HepG2 (cell line): Measurements from ENCODE around the gene SAMD14. TPM values are rescaled to one million over a fixed set of nuclear protein-coding genes. Genes with fewer than 3 reads are reported as not detected.

Experiments
- ATAC-seq: fragments of 200-7000 bp; cut with Tn5 transposase; 3 replicates; pipeline ENCODE4 v1.9.1; 2020; ENCODE audit warnings: mild to moderate bottlenecking, moderate library complexity
- BruUV-seq: library from RNA; stranded (reverse); fragments of 400-500 nt; replicated peaks from 2 replicates; lab custom pipeline; 2021; lab: Mats Ljungman, UMichigan
- CTCF ChIA-PET: fragments of 300-600 bp; formaldehyde crosslinking; extraction: SDS; loops from one replicate; lab custom pipeline; 2021; ENCODE audit warnings: low total read pairs, inconsistent platforms, low intra/inter-chr PET ratio; lab: Yijun Ruan, JAX
- POLR2A ChIA-PET: fragments of 350-600 bp; sonication (Branson Sonifier 250); formaldehyde crosslinking; loops from one replicate; lab custom pipeline; 2020; ENCODE audit warnings: antibody characterized with exemption, inconsistent platforms; lab: Yijun Ruan, JAX
- DNase-seq: peaks from one replicate; pipeline ENCODE4 v3.0.0-alpha.2; 2015; ENCODE audit warnings: low spot score
- FAIRE-seq: peaks from 3 replicates; lab custom pipeline; 2011; peaks lifted over from hg19 to GRCh38; lab: Jason Lieb, UNC
- H2AFZ ChIP-seq: one replicate; pipeline ENCODE4 v1.6.1; 2011; ENCODE audit warnings: low read length, inconsistent platforms
- H3K27ac ChIP-seq: fragments of 300-600 bp; 3 replicates; pipeline ENCODE4 v1.8.0; 2011; ENCODE audit warnings: mixed run types, mild to moderate bottlenecking, mixed read lengths, low read length, inconsistent platforms; ENCODE audit not compliant: insufficient read depth; ENCODE audit errors: extremely low read length
- H3K27me3 ChIP-seq, 2 experiments: fragments of 200-600 bp in 1 of 2; 2 replicates in 1 of 2; 3 replicates in 1 of 2; pipeline versions ENCODE4 v1.6.0 to v1.8.0; 2011; ENCODE audit warnings: low read length in 2 of 2, mild to moderate bottlenecking in 2 of 2, moderate library complexity in 2 of 2, inconsistent platforms in 1 of 2; ENCODE audit not compliant: insufficient read depth in 2 of 2, control insufficient read depth in 1 of 2
- H3K36me3 ChIP-seq, 2 experiments: fragments of 200-600 bp in 1 of 2; replicated peaks in 1 of 2; 2 replicates in 1 of 2; 3 replicates in 1 of 2; pipeline versions ENCODE4 v1.5.1 to v1.8.0; 2011; ENCODE audit warnings: low read length in 2 of 2, inconsistent platforms in 1 of 2; ENCODE audit not compliant: insufficient read depth in 2 of 2, control insufficient read depth in 1 of 2
- H3K4me1 ChIP-seq: 2 replicates; pipeline ENCODE4 v1.5.1; 2012; ENCODE audit warnings: low read length, inconsistent platforms; ENCODE audit not compliant: insufficient read depth
- H3K4me2 ChIP-seq: 2 replicates; pipeline ENCODE4 v1.6.0; 2011; ENCODE audit warnings: low read depth, low read length, inconsistent platforms
- H3K4me3 ChIP-seq, 3 experiments: fragments of 200-600 bp in 1 of 3; sonication (generic), shearing (Covaris generic) in 1 of 3; replicated peaks in 1 of 3; 2 replicates each; pipeline ENCODE4 v1.5.1; 2011 to 2016; ENCODE audit warnings: low read length in 3 of 3, inconsistent platforms in 2 of 3, low read depth in 2 of 3, mild to moderate bottlenecking in 2 of 3, control low read depth in 1 of 3, mixed read lengths in 1 of 3; ENCODE audit not compliant: insufficient read depth in 1 of 3
- H3K79me2 ChIP-seq: one replicate; pipeline ENCODE4 v1.6.1; 2011; ENCODE audit warnings: low read length, inconsistent platforms; ENCODE audit not compliant: insufficient read depth
- H3K9ac ChIP-seq: 2 replicates; pipeline ENCODE4 v1.6.0; 2011; ENCODE audit warnings: mild to moderate bottlenecking, low read depth, low read length, inconsistent platforms; ENCODE audit not compliant: insufficient read depth
- H3K9me3 ChIP-seq: 2 replicates; pipeline ENCODE4 v1.5.1; 2012; ENCODE audit warnings: mild to moderate bottlenecking, low read length
- H4K20me1 ChIP-seq: 2 replicates; pipeline ENCODE4 v1.6.0; 2011; ENCODE audit warnings: inconsistent platforms, mild to moderate bottlenecking, low read length, moderate library complexity; ENCODE audit not compliant: insufficient read depth
- ATM ChIP-seq: fragments of 450-650 bp; IDR thresholded peaks from 2 replicates; pipeline ENCODE4 v1.7.1; 2017; ENCODE audit warnings: mild to moderate bottlenecking, borderline replicate concordance
- BCL6 ChIP-seq: IDR thresholded peaks from 2 replicates; pipeline ENCODE4 v1.6.1; 2016; ENCODE audit warnings: missing genetic modification reagents, missing compliant biosample characterization
- MAFK ChIP-seq, 2 experiments: IDR thresholded peaks in 1 of 2; conservative IDR thresholded peaks in 1 of 2; 2 replicates each; pipeline ENCODE4 v1.6.1; 2011; ENCODE audit warnings: improper control_type of control experiment in 2 of 2, low read length in 2 of 2
- PCBP1 ChIP-seq: fragments of 200-400 bp; formaldehyde crosslinking; IDR thresholded peaks from 2 replicates; pipeline ENCODE4 v1.6.1; 2017; ENCODE audit warnings: mild to moderate bottlenecking, low read depth, low read length, borderline replicate concordance
- SALL1 ChIP-seq: sonication (generic); formaldehyde crosslinking; IDR thresholded peaks from 2 replicates; pipeline ENCODE4 v1.8.0; 2022; ENCODE audit warnings: mild to moderate bottlenecking, missing genetic modification reagents
- SOX5 ChIP-seq: IDR thresholded peaks from 2 replicates; pipeline ENCODE4 v1.6.1; 2016; ENCODE audit warnings: borderline replicate concordance
- SP5 ChIP-seq: IDR thresholded peaks from 2 replicates; pipeline ENCODE4 v1.6.1; 2016; ENCODE audit warnings: low read depth, borderline replicate concordance
- ZNF143 ChIP-seq: sonication (generic); formaldehyde crosslinking; IDR thresholded peaks from 2 replicates; pipeline ENCODE4 v1.4.0; 2020; ENCODE audit warnings: missing genetic modification reagents
- ZNF652 ChIP-seq: IDR thresholded peaks from 2 replicates; pipeline ENCODE4 v1.6.1; 2016; ENCODE audit warnings: low read depth, borderline replicate concordance
- ZNF83 ChIP-seq: sonication (generic); formaldehyde crosslinking; IDR thresholded peaks from 2 replicates; pipeline ENCODE4 v1.4.0; 2020; ENCODE audit warnings: missing genetic modification reagents, mild to moderate bottlenecking, borderline replicate concordance
- WGBS: methylation state at CpG from one replicate; pipeline ENCODE4 v1.1.6; 2017; ENCODE audit warnings: low lambda C conversion rate; 5-methylcytosine and 5-hydroxymethylcytosine counted together
- in situ Hi-C: cut with HindIII; loops from 2 replicates; pipeline ENCODE4 v1.10.0; 2017; ENCODE audit warnings: low pct_unique_long_range_greater_than_20kb; ENCODE audit not compliant: extremely low pct_ligation_motif_present
- intact Hi-C: fragments of 100-400 bp; cut with micrococcal nuclease; formaldehyde crosslinking; loops from one replicate; pipeline ENCODE4 v1.10.0; 2022; ENCODE audit not compliant: unreplicated experiment
- polyA plus RNA-seq, 8 experiments: library from polyadenylated mRNA; depleted of rRNA in 3 of 8; stranded (reverse) in 7 of 8; unstranded in 1 of 8; fragments of >200 nt; fragmentation: Illumina TruSeq in 4 of 8; extraction: Trizol in 4 of 8; gene quantifications; 2 replicates each; pipeline versions ENCODE4 v1.2.1 to v1.2.3, GENCODE V29; 2011 to 2016; ENCODE audit warnings: low read depth in 4 of 8, missing spikeins in 1 of 8, mixed read lengths in 1 of 8; ENCODE audit not compliant: insufficient read depth in 1 of 8
- total RNA-seq, 5 experiments: library from RNA; depleted of rRNA; stranded (reverse); fragments of >200 nt; fragmentation: Illumina TruSeq; extraction: Trizol; gene quantifications; 2 replicates each; pipeline ENCODE4 v1.2.3, GENCODE V29; 2016; ENCODE audit warnings: low read depth in 1 of 5
- TF ChIP-seq, protein P1 (sequence below): sonication (generic); IDR thresholded peaks from 2 replicates; pipeline ENCODE4 v1.6.1; 2016; ENCODE audit warnings: low read depth, borderline replicate concordance
- TF ChIP-seq, protein P2 (sequence below): sonication (generic); formaldehyde crosslinking; IDR thresholded peaks from 2 replicates; pipeline ENCODE4 v1.5.1; 2020; ENCODE audit warnings: mild to moderate bottlenecking, missing genetic modification reagents, moderate library complexity
- TF ChIP-seq, protein P3 (sequence below), 2 experiments: sonication (generic) in 1 of 2; formaldehyde crosslinking in 1 of 2; IDR thresholded peaks; 2 replicates each; pipeline versions ENCODE4 v1.4.0 to v1.6.1; 2018 to 2020; ENCODE audit warnings: missing genetic modification reagents in 2 of 2, borderline replicate concordance in 1 of 2, low read depth in 1 of 2, mild to moderate bottlenecking in 1 of 2, missing biosample characterization in 1 of 2
- TF ChIP-seq, protein P4 (sequence below): sonication (generic); formaldehyde crosslinking; IDR thresholded peaks from 2 replicates; pipeline ENCODE4 v1.4.0; 2020; ENCODE audit warnings: mild to moderate bottlenecking, missing genetic modification reagents

SAMD14 gene
- total and polyA plus RNA-seq, 2 of the 13 experiments (the other 11 are each of a cell fraction or from before 2014, with no cell fraction given) = 0.07 to 0.22 TPM

DNA sequence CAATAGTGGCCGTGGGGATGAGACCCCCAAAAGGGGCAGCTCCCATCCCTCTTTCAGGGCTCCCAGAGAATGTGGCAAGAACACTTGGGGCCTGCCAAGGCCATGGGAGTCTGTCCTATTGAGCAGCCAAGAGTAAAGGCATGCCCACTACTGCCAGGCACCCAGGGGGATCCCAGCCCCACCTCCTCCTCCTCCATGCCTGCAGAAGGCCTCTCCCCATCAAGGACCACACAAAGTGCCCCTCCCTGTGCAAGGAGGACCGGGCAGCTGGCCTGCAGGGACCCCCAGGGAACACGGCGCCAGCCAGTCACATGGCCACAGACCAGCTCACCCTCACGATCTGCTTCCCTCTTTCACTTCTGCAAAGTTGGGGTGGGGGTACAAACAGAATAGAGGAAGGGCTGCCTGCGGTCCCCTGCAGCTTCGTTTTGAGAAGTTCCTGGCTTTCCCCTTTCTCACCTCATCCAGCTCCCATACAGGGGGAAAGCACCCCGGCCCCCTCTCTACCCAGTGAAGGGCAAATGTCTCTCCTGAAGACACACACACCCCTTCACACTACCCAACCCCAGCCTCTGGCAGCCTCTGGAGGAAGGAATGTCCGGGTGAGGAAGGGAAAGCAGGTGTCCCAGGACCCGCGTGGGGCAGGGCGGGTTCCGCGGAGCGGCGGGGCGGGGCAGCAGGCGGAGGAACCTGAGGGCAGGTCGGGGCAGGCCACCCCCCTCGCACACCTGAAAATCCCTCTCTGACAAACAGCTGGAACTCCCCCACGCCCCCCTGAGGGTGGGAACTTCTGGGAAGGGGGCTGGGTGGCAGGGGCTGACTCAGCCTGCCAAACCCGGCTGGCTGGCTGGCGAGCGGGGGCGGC is 18.5 kb upstream of the SAMD14 start (continued):
- TF ChIP-seq, protein P1, sequence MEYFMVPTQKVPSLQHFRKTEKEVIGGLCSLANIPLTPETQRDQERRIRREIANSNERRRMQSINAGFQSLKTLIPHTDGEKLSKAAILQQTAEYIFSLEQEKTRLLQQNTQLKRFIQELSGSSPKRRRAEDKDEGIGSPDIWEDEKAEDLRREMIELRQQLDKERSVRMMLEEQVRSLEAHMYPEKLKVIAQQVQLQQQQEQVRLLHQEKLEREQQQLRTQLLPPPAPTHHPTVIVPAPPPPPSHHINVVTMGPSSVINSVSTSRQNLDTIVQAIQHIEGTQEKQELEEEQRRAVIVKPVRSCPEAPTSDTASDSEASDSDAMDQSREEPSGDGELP = peak; percentile 95; the same call in 1 of the 2 replicates
- TF ChIP-seq SP5 (CRISPR knock-in tag) = peak; percentile 31; the same call in 1 of the 2 replicates
- TF ChIP-seq, protein P2, sequence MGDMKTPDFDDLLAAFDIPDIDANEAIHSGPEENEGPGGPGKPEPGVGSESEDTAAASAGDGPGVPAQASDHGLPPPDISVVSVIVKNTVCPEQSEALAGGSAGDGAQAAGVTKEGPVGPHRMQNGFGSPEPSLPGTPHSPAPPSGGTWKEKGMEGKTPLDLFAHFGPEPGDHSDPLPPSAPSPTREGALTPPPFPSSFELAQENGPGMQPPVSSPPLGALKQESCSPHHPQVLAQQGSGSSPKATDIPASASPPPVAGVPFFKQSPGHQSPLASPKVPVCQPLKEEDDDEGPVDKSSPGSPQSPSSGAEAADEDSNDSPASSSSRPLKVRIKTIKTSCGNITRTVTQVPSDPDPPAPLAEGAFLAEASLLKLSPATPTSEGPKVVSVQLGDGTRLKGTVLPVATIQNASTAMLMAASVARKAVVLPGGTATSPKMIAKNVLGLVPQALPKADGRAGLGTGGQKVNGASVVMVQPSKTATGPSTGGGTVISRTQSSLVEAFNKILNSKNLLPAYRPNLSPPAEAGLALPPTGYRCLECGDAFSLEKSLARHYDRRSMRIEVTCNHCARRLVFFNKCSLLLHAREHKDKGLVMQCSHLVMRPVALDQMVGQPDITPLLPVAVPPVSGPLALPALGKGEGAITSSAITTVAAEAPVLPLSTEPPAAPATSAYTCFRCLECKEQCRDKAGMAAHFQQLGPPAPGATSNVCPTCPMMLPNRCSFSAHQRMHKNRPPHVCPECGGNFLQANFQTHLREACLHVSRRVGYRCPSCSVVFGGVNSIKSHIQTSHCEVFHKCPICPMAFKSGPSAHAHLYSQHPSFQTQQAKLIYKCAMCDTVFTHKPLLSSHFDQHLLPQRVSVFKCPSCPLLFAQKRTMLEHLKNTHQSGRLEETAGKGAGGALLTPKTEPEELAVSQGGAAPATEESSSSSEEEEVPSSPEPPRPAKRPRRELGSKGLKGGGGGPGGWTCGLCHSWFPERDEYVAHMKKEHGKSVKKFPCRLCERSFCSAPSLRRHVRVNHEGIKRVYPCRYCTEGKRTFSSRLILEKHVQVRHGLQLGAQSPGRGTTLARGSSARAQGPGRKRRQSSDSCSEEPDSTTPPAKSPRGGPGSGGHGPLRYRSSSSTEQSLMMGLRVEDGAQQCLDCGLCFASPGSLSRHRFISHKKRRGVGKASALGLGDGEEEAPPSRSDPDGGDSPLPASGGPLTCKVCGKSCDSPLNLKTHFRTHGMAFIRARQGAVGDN = peak; percentile 54
- TF ChIP-seq, all 625 proteins: peak for 66

DNA sequence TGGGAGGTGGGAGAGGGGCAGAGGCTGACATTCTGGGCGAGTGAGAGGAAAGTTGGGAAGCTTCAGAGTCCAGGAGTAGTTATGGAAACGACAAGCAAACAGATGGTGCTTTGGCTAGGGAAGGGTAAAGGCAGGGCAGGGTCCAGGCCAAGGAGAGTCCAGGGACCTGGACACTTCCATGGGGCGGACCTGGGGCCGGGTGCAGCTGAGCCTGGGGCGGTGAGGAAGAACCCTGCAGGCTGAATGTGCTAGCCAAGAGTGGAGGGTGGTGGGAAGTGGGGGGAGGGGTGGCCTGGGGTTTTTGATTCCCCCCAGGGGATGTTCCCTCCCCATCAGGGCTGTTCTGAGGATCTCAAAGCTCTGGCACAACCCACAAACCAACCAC is 17.9 kb upstream of the SAMD14 start:
- H3K27me3 ChIP-seq = no peaks in the 10 kb centered on the region; a peak in 1 of 5 replicates
- peak overlapping the region; percentile 83 for H3K9ac ChIP-seq
- peaks cover 21 to 26% of the 10 kb centered on the region in 2 experiments for H3K36me3 ChIP-seq
- ChIA-PET CTCF (no interaction called here), POLR2A (interaction anchor here (1.0 to 3.0 kb wide), 2 partner anchors 36 to 46 kb away, joined by 4 to 10 read pairs; no protein-coding TSS in a partner anchor)
- BruUV-seq = no TSS peak
- peaks cover 25% of the 10 kb centered on the region for H3K79me2 ChIP-seq
- no peaks in the 10 kb centered on the region for H3K9me3 ChIP-seq
- H3K4me3 ChIP-seq = peak overlapping the region; percentile 70 to 86 (median 84)
- ATAC-seq = peak; percentile 78
- in situ Hi-C loops (no loop called here), intact Hi-C loops (loop anchor here (1.0 kb wide), 1 partner anchor 8 kb away; no protein-coding TSS in a partner anchor)
- FAIRE-seq = peak; percentile 98
- DNase-seq = peak; percentile 90
- peaks cover 11% of the 10 kb centered on the region; the same call in 1 of the 2 replicates for H4K20me1 ChIP-seq
- H3K27ac ChIP-seq = peak overlapping the region; percentile 95
- WGBS = 2% methylated on average over 5 of the region's 5 CpGs
- H2AFZ ChIP-seq = no peak overlapping the region
- H3K4me2 ChIP-seq = peak overlapping the region; percentile 100
- peaks cover 57% of the 10 kb centered on the region for H3K4me1 ChIP-seq
- TF ChIP-seq ZNF652 (CRISPR knock-in tag) = peak; percentile 78; the same call in 1 of the 2 replicates
- TF ChIP-seq PCBP1 = no peak
- TF ChIP-seq SALL1 (CRISPR knock-in tag) = peak; percentile 56
- TF ChIP-seq BCL6 = no peak
- no peak for TF ChIP-seq SOX5
- TF ChIP-seq, protein P3, sequence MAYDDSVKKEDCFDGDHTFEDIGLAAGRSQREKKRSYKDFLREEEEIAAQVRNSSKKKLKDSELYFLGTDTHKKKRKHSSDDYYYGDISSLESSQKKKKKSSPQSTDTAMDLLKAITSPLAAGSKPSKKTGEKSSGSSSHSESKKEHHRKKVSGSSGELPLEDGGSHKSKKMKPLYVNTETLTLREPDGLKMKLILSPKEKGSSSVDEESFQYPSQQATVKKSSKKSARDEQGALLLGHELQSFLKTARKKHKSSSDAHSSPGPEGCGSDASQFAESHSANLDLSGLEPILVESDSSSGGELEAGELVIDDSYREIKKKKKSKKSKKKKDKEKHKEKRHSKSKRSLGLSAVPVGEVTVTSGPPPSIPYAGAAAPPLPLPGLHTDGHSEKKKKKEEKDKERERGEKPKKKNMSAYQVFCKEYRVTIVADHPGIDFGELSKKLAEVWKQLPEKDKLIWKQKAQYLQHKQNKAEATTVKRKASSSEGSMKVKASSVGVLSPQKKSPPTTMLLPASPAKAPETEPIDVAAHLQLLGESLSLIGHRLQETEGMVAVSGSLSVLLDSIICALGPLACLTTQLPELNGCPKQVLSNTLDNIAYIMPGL (CRISPR knock-in tag; IDR thresholded peaks at IDR 0.05; ENCODE audit: borderline replicate concordance in 1 of 2, low read depth in 1 of 2) = peak in 1 of 2 experiments; percentile 67; a peak in 1 of 4 replicates
- TF ChIP-seq ZNF83 (CRISPR knock-in tag) = no peak
- TF ChIP-seq ZNF143 (CRISPR knock-in tag) = no peak
- TF ChIP-seq ATM = no peak
- TF ChIP-seq, protein P4, sequence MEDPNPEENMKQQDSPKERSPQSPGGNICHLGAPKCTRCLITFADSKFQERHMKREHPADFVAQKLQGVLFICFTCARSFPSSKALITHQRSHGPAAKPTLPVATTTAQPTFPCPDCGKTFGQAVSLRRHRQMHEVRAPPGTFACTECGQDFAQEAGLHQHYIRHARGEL (CRISPR knock-in tag) = no peak
- no peak for TF ChIP-seq MAFK (conservative IDR thresholded peaks at IDR 0.05 in 1 of 2, IDR thresholded peaks at IDR 0.05 in 1 of 2; ENCODE audit: low read length in 2 of 2)
